Keratinocyte (primary cell): ENCODE data around the gene NAV3. TPM values are rescaled to one million over a fixed set of nuclear protein-coding genes. Genes with fewer than 3 reads are reported as not detected.

Source experiments
- DNase-seq: peaks from one replicate; pipeline ENCODE4 v3.0.0-alpha.2; 2011; ENCODE audit warnings: low read depth, missing footprints, low spot score
- FAIRE-seq: peaks from 2 replicates; lab custom pipeline; 2011; peaks lifted over from hg19 to GRCh38; lab: Jason Lieb, UNC
- H2AFZ ChIP-seq: 2 replicates; pipeline ENCODE4 v1.6.0; 2012; ENCODE audit warnings: low read length, control low read depth, inconsistent platforms; ENCODE audit not compliant: control insufficient read depth
- H3K27ac ChIP-seq: 2 replicates; pipeline ENCODE4 v1.5.1; 2011; ENCODE audit warnings: low read length; ENCODE audit not compliant: control insufficient read depth, insufficient read depth
- H3K27me3 ChIP-seq: 3 replicates; pipeline ENCODE4 v1.6.0; 2011; ENCODE audit warnings: low read length; ENCODE audit not compliant: control insufficient read depth, insufficient read depth; ENCODE audit errors: extremely low read depth
- H3K36me3 ChIP-seq, 2 experiments: 2 replicates in 1 of 2; 3 replicates in 1 of 2; pipeline ENCODE4 v1.5.1; 2011; ENCODE audit warnings: low read length in 2 of 2, mild to moderate bottlenecking in 1 of 2; ENCODE audit not compliant: control insufficient read depth in 2 of 2, insufficient read depth in 2 of 2; ENCODE audit errors: extremely low read depth in 1 of 2
- H3K4me1 ChIP-seq: 3 replicates; pipeline ENCODE4 v1.5.1; 2011; ENCODE audit warnings: low read length; ENCODE audit not compliant: control insufficient read depth, insufficient read depth; ENCODE audit errors: extremely low read depth
- H3K4me2 ChIP-seq: 3 replicates; pipeline ENCODE4 v1.6.0; 2011; ENCODE audit warnings: low read depth, low read length; ENCODE audit not compliant: control insufficient read depth, insufficient read depth; ENCODE audit errors: extremely low read depth
- H3K4me3 ChIP-seq, 3 experiments: fragments of 200-600 bp in 1 of 3; sonication (generic) in 1 of 3; 2 replicates in 2 of 3; 3 replicates in 1 of 3; pipeline ENCODE4 v1.5.1; 2011 to 2016; ENCODE audit warnings: low read length in 3 of 3, mild to moderate bottlenecking in 3 of 3, control low read depth in 2 of 3, inconsistent platforms in 1 of 3, low read depth in 1 of 3, mixed read lengths in 1 of 3, mixed run types in 1 of 3, moderate library complexity in 1 of 3; ENCODE audit not compliant: control insufficient read depth in 2 of 3, insufficient read depth in 2 of 3; ENCODE audit errors: extremely low read depth in 1 of 3
- H3K79me2 ChIP-seq: 2 replicates; pipeline ENCODE4 v1.6.0; 2012; ENCODE audit warnings: low read length; ENCODE audit not compliant: control insufficient read depth, insufficient read depth
- H3K9ac ChIP-seq: 3 replicates; pipeline ENCODE4 v1.6.0; 2011; ENCODE audit warnings: low read length; ENCODE audit not compliant: control insufficient read depth, insufficient read depth; ENCODE audit errors: extremely low read depth
- H3K9me1 ChIP-seq: 3 replicates; pipeline ENCODE4 v1.6.0; 2011; ENCODE audit warnings: low read length; ENCODE audit not compliant: control insufficient read depth, insufficient read depth; ENCODE audit errors: extremely low read depth
- H3K9me3 ChIP-seq: 2 replicates; pipeline ENCODE4 v1.5.1; 2012; ENCODE audit warnings: low read depth, low read length; ENCODE audit not compliant: control insufficient read depth
- H4K20me1 ChIP-seq: 3 replicates; pipeline ENCODE4 v1.6.0; 2011; ENCODE audit warnings: low read length; ENCODE audit not compliant: control insufficient read depth, insufficient read depth; ENCODE audit errors: extremely low read depth
- CTCF ChIP-seq, 3 experiments: IDR thresholded peaks in 1 of 3; conservative IDR thresholded peaks in 1 of 3; optimal IDR thresholded peaks in 1 of 3; 2 replicates in 2 of 3; 3 replicates in 1 of 3; pipeline versions ENCODE3 to v1.5.1; 2011; ENCODE audit warnings: low read length in 3 of 3, mild to moderate bottlenecking in 3 of 3, moderate library complexity in 2 of 3, control low read depth in 1 of 3, inconsistent platforms in 1 of 3; ENCODE audit not compliant: insufficient read depth in 2 of 3; ENCODE audit errors: extremely low read depth in 1 of 3
- EZH2 ChIP-seq: IDR thresholded peaks from one replicate; pipeline ENCODE4 v1.6.1; 2012; ENCODE audit warnings: inconsistent platforms, mild to moderate bottlenecking, low read length, moderate library complexity
- dilution Hi-C: fragments of 300-500 bp; cut with MboI; formaldehyde crosslinking; loops from one replicate; pipeline ENCODE4 v1.7.0; 2020; ENCODE audit warnings: low sequenced_read_pairs; ENCODE audit not compliant: extremely low pct_ligation_motif_present
- polyA plus RNA-seq, 5 experiments: library from polyadenylated mRNA; depleted of rRNA in 3 of 5; stranded (reverse) in 3 of 5; stranded (forward) in 1 of 5; unstranded in 1 of 5; fragments of >200 nt; gene quantifications; 1 replicate in 1 of 5; 2 replicates in 3 of 5; 3 replicates in 1 of 5; pipeline versions ENCODE4 v1.2.1 to v1.2.3, GENCODE V29; 2011 to 2012; ENCODE audit warnings: missing spikeins in 2 of 5, low read depth in 1 of 5, low replicate concordance in 1 of 5

Gene NAV3
- polyA plus RNA-seq, 1 donor (not counting 4 experiments of a cell fraction or from before 2014, with no cell fraction given): 22.6 TPM

- no peaks in the 10 kb centered on the region for H3K9me3 ChIP-seq
- no peak for FAIRE-seq
- H3K36me3 ChIP-seq: no peaks in the 10 kb centered on the region
- TF ChIP-seq CTCF (optimal IDR thresholded peaks at IDR 0.05 in 1 of 3, IDR thresholded peaks at IDR 0.05 in 1 of 3, conservative IDR thresholded peaks at IDR 0.05 in 1 of 3; ENCODE audit: extremely low read depth in 1 of 3, insufficient read depth in 2 of 3, low read length in 3 of 3) (no peak), EZH2 (no peak)
- H3K9me1 ChIP-seq: no peaks in the 10 kb centered on the region
- no peaks in the 10 kb centered on the region for H3K4me1 ChIP-seq
- no peaks in the 10 kb centered on the region for H3K79me2 ChIP-seq
- H3K4me2 ChIP-seq: no peak overlapping the region
- dilution Hi-C loops: no loop called here
- no peak overlapping the region for H2AFZ ChIP-seq
- H4K20me1 ChIP-seq: no peaks in the 10 kb centered on the region
- no peaks in the 10 kb centered on the region for H3K27me3 ChIP-seq
- DNase-seq: no peak
- no peak overlapping the region for H3K27ac ChIP-seq
- no peak overlapping the region for H3K9ac ChIP-seq
- H3K4me3 ChIP-seq: no peak overlapping the region
Observed at GRCh38 chr12:77800501-77800900, 30.2 kb upstream of the NAV3 start.

- dilution Hi-C loops: no loop called here
- no peaks in the 10 kb centered on the region for H3K4me1 ChIP-seq
Observed at GRCh38 chr12:77808534-77808933, 22.2 kb upstream of the NAV3 start.

More at GRCh38 chr12:77808534-77808933, 22.2 kb upstream of the NAV3 start:
- Histone ChIP-seq H3K4me3 (no peak overlapping the region), H3K9me3 (no peaks in the 10 kb centered on the region), H3K27ac (no peak overlapping the region), H3K36me3 (no peaks in the 10 kb centered on the region), H2AFZ (no peak overlapping the region), H3K79me2 (no peaks in the 10 kb centered on the region), H3K9ac (no peak overlapping the region), H3K4me2 (no peak overlapping the region), H3K27me3 (no peaks in the 10 kb centered on the region), H4K20me1 (no peaks in the 10 kb centered on the region), H3K9me1 (no peaks in the 10 kb centered on the region)
- no peak for FAIRE-seq
- TF ChIP-seq CTCF (optimal IDR thresholded peaks at IDR 0.05 in 1 of 3, IDR thresholded peaks at IDR 0.05 in 1 of 3, conservative IDR thresholded peaks at IDR 0.05 in 1 of 3; ENCODE audit: extremely low read depth in 1 of 3, insufficient read depth in 2 of 3, low read length in 3 of 3): no peak
- TF ChIP-seq EZH2: no peak
- no peak for DNase-seq
